ENCODE data around the gene GLI2. TPM values are rescaled to one million over a fixed set of nuclear protein-coding genes. Genes with fewer than 3 reads are reported as not detected.

Gene GLI2
- total RNA-seq, 1 experiment from 2014 or later = 11.6 TPM

- Histone ChIP-seq H3K27ac (no peak overlapping the region), H3K27me3 (ENCODE audit: insufficient read depth, low read depth) (peaks cover 13% of the 10 kb centered on the region), H3F3A (ENCODE audit: insufficient read depth, low read depth) (no peaks in the 10 kb centered on the region), H2AFZ (no peak overlapping the region), H3K4me1 (replicated peaks; ENCODE audit: insufficient read depth) (no peaks in the 10 kb centered on the region), H4K20me1 (ENCODE audit: insufficient read depth) (no peaks in the 10 kb centered on the region), H3K9me2 (ENCODE audit: insufficient read depth) (no peaks in the 10 kb centered on the region), H3K4me3 (no peak overlapping the region), H3K9me3 (ENCODE audit: insufficient read depth, low read depth) (no peaks in the 10 kb centered on the region), H3K79me2 (ENCODE audit: low read depth) (no peaks in the 10 kb centered on the region), H3K36me3 (ENCODE audit: low read depth) (no peaks in the 10 kb centered on the region), H3K4me2 (no peak overlapping the region)
- no peak for DNase-seq
- intact Hi-C loops (cut with micrococcal nuclease; ENCODE audit: unreplicated experiment) = no loop called here
- ChIA-PET CTCF (no interaction called here), POLR2A (ENCODE audit: unreplicated experiment) (no interaction called here)
- TF ChIP-seq EZH2 (IDR thresholded peaks at IDR 0.05; ENCODE audit: low read depth) = no peak
- TF ChIP-seq CTCF (conservative IDR thresholded peaks at IDR 0.05) = no peak
- BruUV-seq (replicated peaks) = no TSS peak
Observed at GRCh38 chr2:120720231-120720630, 15.4 kb upstream of the GLI2 start.

DNA sequence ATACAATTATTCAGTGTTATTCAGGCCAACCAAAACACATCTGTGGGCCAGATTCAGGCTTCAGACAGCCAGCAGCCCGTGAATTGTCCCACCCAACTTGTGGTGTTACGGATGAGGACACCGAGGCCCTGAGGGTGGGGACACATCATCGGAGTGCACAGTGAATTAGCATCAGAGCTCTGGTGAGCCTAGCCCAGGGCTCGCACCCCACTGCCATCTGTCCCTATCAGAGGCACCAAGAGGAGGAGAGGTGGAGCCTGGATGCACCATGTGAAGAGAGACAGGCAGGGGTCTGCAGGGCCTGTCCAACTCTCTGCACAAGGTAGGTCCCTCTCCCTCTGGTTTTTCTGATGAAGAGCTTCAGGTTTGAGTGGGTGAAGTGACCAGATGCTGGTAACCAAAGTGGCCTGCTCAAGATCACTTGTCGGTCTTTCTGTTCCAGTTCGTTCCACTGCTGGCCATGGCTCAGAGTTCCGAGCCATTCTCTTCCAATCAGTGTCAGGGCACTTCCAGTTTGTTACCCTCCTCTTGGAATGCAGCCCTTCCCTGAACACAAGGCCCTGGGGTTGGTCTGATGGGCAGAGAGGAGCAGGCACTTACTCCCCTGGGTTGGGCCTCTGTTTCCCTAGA is 14.8 kb upstream of the GLI2 start:
- no peak for DNase-seq
- TF ChIP-seq CTCF (conservative IDR thresholded peaks at IDR 0.05) (no peak), EZH2 (IDR thresholded peaks at IDR 0.05; ENCODE audit: low read depth) (no peak)
- no peaks in the 10 kb centered on the region for H3F3A ChIP-seq (ENCODE audit: insufficient read depth, low read depth)
- no peak overlapping the region for H3K27ac ChIP-seq
- H3K4me3 ChIP-seq = no peak overlapping the region
- no peak overlapping the region for H3K4me2 ChIP-seq
- H3K9me2 ChIP-seq (ENCODE audit: insufficient read depth) = no peaks in the 10 kb centered on the region
- no peaks in the 10 kb centered on the region for H3K4me1 ChIP-seq (replicated peaks; ENCODE audit: insufficient read depth)
- H3K9me3 ChIP-seq (ENCODE audit: insufficient read depth, low read depth) = no peaks in the 10 kb centered on the region
- H4K20me1 ChIP-seq (ENCODE audit: insufficient read depth) = no peaks in the 10 kb centered on the region
- intact Hi-C loops (cut with micrococcal nuclease; ENCODE audit: unreplicated experiment) = no loop called here
- ChIA-PET CTCF (no interaction called here), POLR2A (ENCODE audit: unreplicated experiment) (no interaction called here)
- H2AFZ ChIP-seq = no peak overlapping the region
- no TSS peak for BruUV-seq (replicated peaks)
- peaks cover 13% of the 10 kb centered on the region; the same call in 1 of the 2 replicates for H3K27me3 ChIP-seq (ENCODE audit: insufficient read depth, low read depth)
- no peaks in the 10 kb centered on the region for H3K36me3 ChIP-seq (ENCODE audit: low read depth)
- H3K79me2 ChIP-seq (ENCODE audit: low read depth) = no peaks in the 10 kb centered on the region

DNA sequence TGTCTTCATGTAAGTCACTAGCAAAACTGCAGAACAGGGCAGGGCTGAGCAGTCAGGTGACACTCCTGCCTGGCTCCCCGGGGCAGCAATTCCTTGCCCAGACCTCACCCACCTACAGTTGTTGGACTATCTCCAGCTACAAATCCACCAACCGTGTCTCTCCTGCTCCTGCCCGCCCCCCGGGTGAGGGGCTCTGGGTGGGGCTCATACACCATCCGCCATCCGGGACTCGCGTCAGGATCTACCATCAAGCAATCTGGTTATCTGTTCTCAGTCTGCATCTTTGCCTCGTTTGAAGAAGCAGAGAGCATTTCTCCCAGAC is 13.5 kb upstream of the GLI2 start:
- no peak overlapping the region for H3K27ac ChIP-seq
- no peak for DNase-seq
- no peaks in the 10 kb centered on the region for H3K9me3 ChIP-seq (ENCODE audit: insufficient read depth, low read depth)
- H3K4me2 ChIP-seq = no peak overlapping the region
- BruUV-seq (replicated peaks) = no TSS peak
- intact Hi-C loops (cut with micrococcal nuclease; ENCODE audit: unreplicated experiment) = no loop called here
- ChIA-PET POLR2A (ENCODE audit: unreplicated experiment) (no interaction called here), CTCF (no interaction called here)
- H3K4me1 ChIP-seq (replicated peaks; ENCODE audit: insufficient read depth) = no peaks in the 10 kb centered on the region
- no peaks in the 10 kb centered on the region for H4K20me1 ChIP-seq (ENCODE audit: insufficient read depth)
- H3K4me3 ChIP-seq = no peak overlapping the region
- no peak for TF ChIP-seq EZH2 (IDR thresholded peaks at IDR 0.05; ENCODE audit: low read depth)
- TF ChIP-seq CTCF (conservative IDR thresholded peaks at IDR 0.05) = no peak
- no peaks in the 10 kb centered on the region for H3K79me2 ChIP-seq (ENCODE audit: low read depth)
- no peaks in the 10 kb centered on the region for H3K9me2 ChIP-seq (ENCODE audit: insufficient read depth)
- no peak overlapping the region for H2AFZ ChIP-seq
- no peaks in the 10 kb centered on the region for H3K36me3 ChIP-seq (ENCODE audit: low read depth)
- H3K27me3 ChIP-seq (ENCODE audit: insufficient read depth, low read depth) = peaks cover 13% of the 10 kb centered on the region; the same call in 1 of the 2 replicates
- no peaks in the 10 kb centered on the region for H3F3A ChIP-seq (ENCODE audit: insufficient read depth, low read depth)

Data from PC-9 (cell line).